ENCODE data around the gene FANCL.

- TF ChIP-seq CTCF (IDR thresholded peaks at IDR 0.05; ENCODE audit: low read depth, low read length) (no peak), POLR2A (IDR thresholded peaks at IDR 0.05; ENCODE audit: extremely low read depth, insufficient read length) (no peak), MAX (IDR thresholded peaks at IDR 0.05; ENCODE audit: low read depth, low read length) (no peak), MYC (IDR thresholded peaks at IDR 0.05; ENCODE audit: low read depth, low read length) (no peak)
These were observed 380 bp upstream of the FANCL start for GRCh38 chr2:58241546-58241864.
